OCI-LY7 (cell line): ENCODE results near the gene C1orf174. TPM values are rescaled to one million over a fixed set of nuclear protein-coding genes. Genes with fewer than 3 reads are reported as not detected.

Source experiments
- BruUV-seq: library from RNA; stranded (reverse); fragments of 400-500 nt; replicated peaks from 2 replicates; lab custom pipeline; 2021; lab: Mats Ljungman, UMichigan
- CTCF ChIA-PET: fragments of 300-600 bp; sonication (Branson Sonifier 250); formaldehyde crosslinking; loops from one replicate; lab custom pipeline; 2022; ENCODE audit warnings: antibody characterized with exemption; ENCODE audit not compliant: unreplicated experiment; lab: Charles Lee
- POLR2A ChIA-PET: fragments of 300-600 bp; sonication (Branson Sonifier 250); formaldehyde crosslinking; loops from one replicate; lab custom pipeline; 2022; ENCODE audit warnings: antibody characterized with exemption; lab: Charles Lee
- DNase-seq: peaks from one replicate; pipeline ENCODE4 v3.0.0-alpha.2; 2015; ENCODE audit warnings: low spot score
- H2AFZ ChIP-seq: fragments of 200-600 bp; sonication (generic), shearing (Covaris generic); 2 replicates; pipeline ENCODE4 v1.6.1; 2014; ENCODE audit warnings: mild to moderate bottlenecking, antibody characterized with exemption, low read length, moderate library complexity
- H3K27ac ChIP-seq: fragments of 200-600 bp; sonication (generic); 2 replicates; pipeline ENCODE4 v1.5.1; 2014; ENCODE audit warnings: mixed run types, low read depth, mild to moderate bottlenecking, moderate library complexity, low read length, inconsistent platforms; ENCODE audit not compliant: poor library complexity, severe bottlenecking
- H3K36me3 ChIP-seq: fragments of 200-600 bp; sonication (generic); 2 replicates; pipeline ENCODE4 v1.6.1; 2014; ENCODE audit warnings: mild to moderate bottlenecking, antibody characterized with exemption, low read length, moderate library complexity, mixed read lengths; ENCODE audit not compliant: insufficient read depth
- H3K4me1 ChIP-seq: fragments of 200-600 bp; sonication (generic); 2 replicates; pipeline ENCODE4 v1.5.1; 2014; ENCODE audit warnings: mild to moderate bottlenecking, low read length; ENCODE audit not compliant: insufficient read depth, poor library complexity, severe bottlenecking
- H3K4me2 ChIP-seq: fragments of 200-600 bp; sonication (generic); 2 replicates; pipeline ENCODE4 v1.6.1; 2014; ENCODE audit warnings: mild to moderate bottlenecking, low read length
- H3K4me3 ChIP-seq: fragments of 200-600 bp; sonication (generic); 2 replicates; pipeline ENCODE4 v1.5.1; 2014; ENCODE audit warnings: mild to moderate bottlenecking, low read depth, low read length; ENCODE audit not compliant: poor library complexity, severe bottlenecking
- H3K79me2 ChIP-seq: fragments of 200-600 bp; sonication (generic); 2 replicates; pipeline ENCODE4 v1.6.1; 2016; ENCODE audit warnings: low read depth, mild to moderate bottlenecking, low read length, moderate library complexity, mixed read lengths; ENCODE audit not compliant: insufficient read depth
- H3K9me2 ChIP-seq: fragments of 200-600 bp; sonication (generic); 2 replicates; pipeline ENCODE4 v1.6.1; 2016; ENCODE audit warnings: mild to moderate bottlenecking, low read length, mixed read lengths; ENCODE audit not compliant: insufficient read depth
- H3K9me3 ChIP-seq: fragments of 200-600 bp; sonication (generic); 2 replicates; pipeline ENCODE4 v1.6.1; 2014; ENCODE audit warnings: mild to moderate bottlenecking, mixed run types, low read length, mixed read lengths
- H4K20me1 ChIP-seq: fragments of 200-600 bp; sonication (generic); 2 replicates; pipeline ENCODE4 v1.6.1; 2014; ENCODE audit warnings: mild to moderate bottlenecking, antibody characterized with exemption, low read length, moderate library complexity, mixed read lengths; ENCODE audit not compliant: insufficient read depth
- EZH2phosphoT487 ChIP-seq: fragments of 200-600 bp; sonication (generic); IDR thresholded peaks from 2 replicates; pipeline ENCODE4 v1.6.1; 2018; ENCODE audit warnings: low read depth, borderline replicate concordance, mild to moderate bottlenecking, mixed run types, antibody characterized with exemption, low read length, moderate library complexity, mixed read lengths
- intact Hi-C: fragments of 100-400 bp; cut with micrococcal nuclease; formaldehyde crosslinking; loops from one replicate; pipeline ENCODE4 v1.10.0; 2022; ENCODE audit not compliant: unreplicated experiment
- total RNA-seq, 2 experiments: library from RNA; depleted of rRNA in 1 of 2; stranded (reverse); fragments of >200 nt in 1 of 2; shearing (Covaris generic) in 1 of 2; gene quantifications; 2 replicates each; pipeline ENCODE4 v1.2.3, GENCODE V29; 2014 to 2022
- TF ChIP-seq, protein P1 (sequence below): fragments of 200-600 bp; sonication (generic); conservative IDR thresholded peaks from 2 replicates; pipeline ENCODE4 v1.5.1; 2014; ENCODE audit warnings: mild to moderate bottlenecking, antibody characterized with exemption, low read length, moderate library complexity, mixed read lengths

C1orf174 gene
- total RNA-seq, 2 experiments from 2014 or later, result 39.0 to 59.5 TPM

DNA sequence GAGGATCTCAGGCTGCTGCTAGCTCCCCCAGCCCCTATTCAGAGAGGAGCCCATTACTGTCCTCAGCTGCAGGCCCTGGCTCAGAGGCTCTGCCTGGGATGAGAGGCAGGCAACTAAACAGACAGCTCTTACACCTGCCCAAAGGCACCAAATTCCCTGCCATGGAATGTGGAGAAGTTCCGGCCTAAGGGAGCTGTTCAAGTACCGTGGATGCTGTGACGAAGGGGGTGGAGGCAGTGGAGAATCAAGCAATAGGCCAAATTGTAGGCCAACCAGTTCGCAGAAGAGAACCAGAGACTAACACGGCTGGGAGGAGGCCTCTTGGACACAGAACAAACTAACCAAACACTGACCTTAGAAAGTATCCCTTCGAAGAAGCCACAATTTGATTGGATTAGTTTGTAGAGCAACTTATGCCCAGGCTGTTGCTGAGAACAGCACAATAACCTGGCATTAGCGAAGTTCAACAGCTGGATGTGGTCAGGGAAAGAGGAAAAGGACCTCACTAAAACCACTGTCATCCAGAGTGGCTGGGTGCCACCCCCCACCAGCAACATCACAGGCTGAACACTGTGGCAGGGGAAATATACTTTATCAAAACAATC is 3.6 kb downstream of the C1orf174 start:
- H3K36me3 ChIP-seq, result peaks cover 63% of the 10 kb centered on the region
- H3K9me3 ChIP-seq, result peaks cover 24% of the 10 kb centered on the region; the same call in 1 of the 2 replicates
- intact Hi-C loops, result no loop called here
- no peak overlapping the region for H3K4me3 ChIP-seq
- POLR2A ChIA-PET, result no interaction called here
- no peaks in the 10 kb centered on the region for H3K9me2 ChIP-seq
- no peak for TF ChIP-seq EZH2phosphoT487
- TF ChIP-seq, protein P1, sequence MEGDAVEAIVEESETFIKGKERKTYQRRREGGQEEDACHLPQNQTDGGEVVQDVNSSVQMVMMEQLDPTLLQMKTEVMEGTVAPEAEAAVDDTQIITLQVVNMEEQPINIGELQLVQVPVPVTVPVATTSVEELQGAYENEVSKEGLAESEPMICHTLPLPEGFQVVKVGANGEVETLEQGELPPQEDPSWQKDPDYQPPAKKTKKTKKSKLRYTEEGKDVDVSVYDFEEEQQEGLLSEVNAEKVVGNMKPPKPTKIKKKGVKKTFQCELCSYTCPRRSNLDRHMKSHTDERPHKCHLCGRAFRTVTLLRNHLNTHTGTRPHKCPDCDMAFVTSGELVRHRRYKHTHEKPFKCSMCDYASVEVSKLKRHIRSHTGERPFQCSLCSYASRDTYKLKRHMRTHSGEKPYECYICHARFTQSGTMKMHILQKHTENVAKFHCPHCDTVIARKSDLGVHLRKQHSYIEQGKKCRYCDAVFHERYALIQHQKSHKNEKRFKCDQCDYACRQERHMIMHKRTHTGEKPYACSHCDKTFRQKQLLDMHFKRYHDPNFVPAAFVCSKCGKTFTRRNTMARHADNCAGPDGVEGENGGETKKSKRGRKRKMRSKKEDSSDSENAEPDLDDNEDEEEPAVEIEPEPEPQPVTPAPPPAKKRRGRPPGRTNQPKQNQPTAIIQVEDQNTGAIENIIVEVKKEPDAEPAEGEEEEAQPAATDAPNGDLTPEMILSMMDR, result no peak
- peaks cover 27% of the 10 kb centered on the region for H3K4me1 ChIP-seq
- peaks cover 74% of the 10 kb centered on the region for H3K79me2 ChIP-seq
- no peak overlapping the region for H3K4me2 ChIP-seq
- no TSS peak for BruUV-seq
- H2AFZ ChIP-seq, result no peak overlapping the region
- no peak overlapping the region for H3K27ac ChIP-seq
- H4K20me1 ChIP-seq, result no peaks in the 10 kb centered on the region
- DNase-seq, result no peak
- CTCF ChIA-PET, result no interaction called here

DNA sequence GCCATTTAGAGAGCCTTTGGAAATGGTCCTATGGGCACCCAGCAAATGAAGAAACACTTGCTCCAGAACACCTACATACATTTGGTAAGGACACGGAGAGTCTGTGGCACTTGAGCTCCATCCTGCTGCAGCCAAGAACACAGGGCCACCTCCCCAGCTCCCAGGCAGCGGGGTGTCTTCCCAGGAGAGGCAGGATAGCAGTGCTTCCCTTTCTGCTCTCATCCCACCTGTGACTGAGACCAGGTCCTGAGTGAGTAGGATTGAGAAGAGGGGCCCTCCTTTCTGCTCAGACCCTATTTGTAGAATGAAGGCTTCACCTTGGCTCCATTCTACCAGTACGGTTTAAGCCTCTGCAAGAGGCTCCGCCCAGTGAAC is 4.1 kb downstream of the C1orf174 start:
- H4K20me1 ChIP-seq, result no peaks in the 10 kb centered on the region
- ChIA-PET POLR2A (no interaction called here), CTCF (no interaction called here)
- peaks cover 24% of the 10 kb centered on the region for H3K4me1 ChIP-seq
- no peaks in the 10 kb centered on the region for H3K9me2 ChIP-seq
- BruUV-seq, result no TSS peak
- H3K9me3 ChIP-seq, result peaks cover 24% of the 10 kb centered on the region; the same call in 1 of the 2 replicates
- H3K27ac ChIP-seq, result no peak overlapping the region
- intact Hi-C loops, result no loop called here
- H2AFZ ChIP-seq, result no peak overlapping the region
- no peak overlapping the region for H3K4me2 ChIP-seq
- TF ChIP-seq EZH2phosphoT487, result no peak
- no peak overlapping the region for H3K4me3 ChIP-seq
- no peak for DNase-seq
- H3K79me2 ChIP-seq, result peaks cover 74% of the 10 kb centered on the region
- H3K36me3 ChIP-seq, result peaks cover 68% of the 10 kb centered on the region

DNA sequence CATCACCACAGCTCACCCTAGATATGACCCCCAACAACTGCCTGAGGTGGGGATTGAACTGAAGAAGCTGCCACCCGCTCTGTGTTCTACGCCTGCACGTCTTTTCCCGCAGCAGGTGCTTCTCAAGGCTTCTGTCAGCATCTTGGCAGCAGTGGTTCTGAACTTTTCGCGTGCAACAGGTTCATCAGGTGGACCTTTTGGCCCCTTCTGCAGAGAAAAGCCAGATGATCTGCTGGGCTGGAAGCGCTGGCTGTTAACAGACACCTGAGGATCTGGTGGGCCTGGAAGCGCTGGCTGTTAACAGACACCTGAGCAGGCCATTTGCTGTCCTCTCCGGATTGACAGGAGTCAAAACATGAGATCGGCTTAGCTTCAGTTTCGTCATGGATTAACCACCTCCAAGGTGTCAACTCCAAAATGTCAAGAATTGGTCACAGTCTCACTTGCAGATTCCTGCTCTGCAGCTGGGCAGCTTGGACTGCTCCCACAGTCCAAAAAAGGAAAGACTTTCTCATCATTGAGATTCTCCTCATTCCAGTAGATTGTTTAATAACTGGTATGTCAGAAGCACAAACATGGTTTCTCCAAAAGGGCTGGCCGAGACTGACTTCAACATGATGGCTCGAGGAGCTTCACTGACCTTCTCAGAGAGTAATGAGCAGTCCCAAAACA is 4.7 kb downstream of the C1orf174 start:
- no peaks in the 10 kb centered on the region for H3K9me2 ChIP-seq
- H3K36me3 ChIP-seq, result peaks cover 73% of the 10 kb centered on the region
- no peak overlapping the region for H3K4me3 ChIP-seq
- ChIA-PET POLR2A (interaction anchor here (0.8 kb wide), 1 partner anchor 9 kb away, joined by 3 read pairs; no protein-coding TSS in a partner anchor), CTCF (no interaction called here)
- H4K20me1 ChIP-seq, result no peaks in the 10 kb centered on the region
- no peak overlapping the region for H2AFZ ChIP-seq
- peaks cover 74% of the 10 kb centered on the region for H3K79me2 ChIP-seq
- no peak for DNase-seq
- intact Hi-C loops, result no loop called here
- peaks cover 24% of the 10 kb centered on the region for H3K4me1 ChIP-seq
- no TSS peak for BruUV-seq
- H3K4me2 ChIP-seq, result no peak overlapping the region
- no peak for TF ChIP-seq EZH2phosphoT487
- TF ChIP-seq, protein P1, result no peak
- H3K9me3 ChIP-seq, result peaks cover 24% of the 10 kb centered on the region; the same call in 1 of the 2 replicates
- no peak overlapping the region for H3K27ac ChIP-seq
